NCI-H187 treated with DMSO at 0.1 percent for 48 hours (cell line): Measurements from ENCODE around the gene SLC39A6.

Experiments used
- DNase-seq: peaks from one replicate; lab custom pipeline; 2025; lab: John Stamatoyannopoulos, UW

SLC39A6 gene

DNA sequence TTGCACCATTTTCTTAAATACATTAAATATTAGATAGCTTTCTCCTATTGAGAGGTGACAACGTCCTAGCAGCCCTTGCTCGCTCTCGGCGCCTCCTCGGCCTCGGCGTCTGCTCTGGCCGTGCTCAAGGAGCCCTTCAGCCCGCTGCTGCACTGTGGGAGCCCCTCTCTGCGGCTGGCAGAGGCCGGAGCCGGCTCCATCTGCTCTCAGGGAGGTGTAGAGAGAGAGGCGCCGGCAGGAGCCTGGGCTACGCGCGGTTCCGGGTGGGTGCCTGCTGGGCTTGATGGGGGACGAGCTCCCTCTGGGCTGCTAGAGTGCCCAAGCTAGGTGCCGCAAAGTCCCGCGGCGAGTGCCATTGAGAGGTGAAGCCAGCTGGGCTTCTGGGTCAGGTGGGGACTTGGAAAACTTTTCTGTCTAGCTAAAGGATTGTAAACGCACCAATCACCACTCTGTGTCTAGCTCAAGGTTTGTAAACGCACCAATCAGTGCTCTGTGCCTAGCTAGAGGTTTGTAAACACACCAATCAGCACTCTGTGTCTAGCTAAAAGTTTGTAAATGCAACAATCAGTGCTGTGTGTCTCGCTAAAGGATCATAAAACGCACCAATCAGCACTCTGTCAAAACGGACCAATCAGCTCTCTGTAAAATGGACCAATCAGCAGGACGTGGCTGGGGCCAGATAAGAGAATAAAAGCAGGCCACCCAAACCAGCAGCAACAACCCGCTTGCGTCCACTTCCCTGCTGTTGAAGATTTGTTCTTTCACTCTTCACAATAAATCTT lies 64.9 kb downstream of the SLC39A6 start:
- no peak for DNase-seq

DNA sequence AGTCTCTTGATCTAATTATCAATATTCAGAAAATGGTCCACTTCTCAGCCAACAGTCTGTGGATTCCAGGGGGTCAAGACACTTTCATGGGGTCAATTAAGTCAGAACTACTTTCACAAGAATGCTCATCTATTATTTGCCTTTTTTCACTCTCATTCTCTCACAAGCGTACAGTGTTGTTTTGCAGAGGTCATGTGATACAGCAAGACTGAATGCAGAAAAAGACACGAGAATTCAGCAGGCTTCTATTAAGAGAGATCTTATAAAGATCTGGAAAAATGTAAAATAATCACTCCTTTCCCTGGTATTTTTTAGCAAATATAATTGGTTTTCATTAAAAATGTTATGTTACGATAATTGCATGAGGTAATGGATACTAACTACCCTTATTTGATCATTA lies 70.5 kb downstream of the SLC39A6 start:
- DNase-seq, result no peak
